Peyer's patch (tissue), 4 donors: Measurements from ENCODE around the gene PRSS23. TPM values are rescaled to one million over a fixed set of nuclear protein-coding genes. Genes with fewer than 3 reads are reported as not detected.

Experiments
- DNase-seq, 3 donors: peaks; one replicate each; pipeline ENCODE4 v3.0.0-alpha.2; 2017 to 2019
- H3K27ac ChIP-seq, 4 donors: fragments of 200-600 bp; sonication (generic); one replicate each; pipeline ENCODE4 v1.5.1; 2016 to 2019
- H3K27me3 ChIP-seq, 2 donors: fragments of 200-600 bp; sonication (generic); one replicate each; pipeline ENCODE4 v1.5.1; 2019
- H3K36me3 ChIP-seq, 3 donors: fragments of 200-600 bp; sonication (generic); one replicate each; pipeline ENCODE4 v1.5.1; 2016 to 2019
- H3K4me1 ChIP-seq, 4 donors: fragments of 200-600 bp; sonication (generic); one replicate each; pipeline ENCODE4 v1.5.1; 2016 to 2019
- H3K4me3 ChIP-seq, 4 donors: fragments of 200-600 bp; sonication (generic); 1 replicate in 3 of 4; 2 replicates in 1 of 4; pipeline ENCODE4 v1.5.1; 2016 to 2019; ENCODE audit warnings: mild to moderate bottlenecking in 1 of 4
- H3K9me3 ChIP-seq, 4 donors: fragments of 200-600 bp; sonication (generic); one replicate each; pipeline ENCODE4 v1.5.1; 2016 to 2019; ENCODE audit warnings: mild to moderate bottlenecking in 1 of 4
- CTCF ChIP-seq, 6 experiments: fragments of 450-650 bp in 4 of 6; fragments of 200-600 bp in 2 of 6; sonication (generic) in 1 of 6; IDR thresholded peaks; one replicate each; pipeline ENCODE4 v1.5.1; 2017 to 2019; ENCODE audit warnings: antibody characterized with exemption in 6 of 6, mild to moderate bottlenecking in 3 of 6, moderate library complexity in 1 of 6
- POLR2A ChIP-seq, 2 donors: fragments of 450-650 bp; IDR thresholded peaks; one replicate each; pipeline ENCODE4 v1.5.1; 2017; ENCODE audit warnings: antibody characterized with exemption in 2 of 2, mild to moderate bottlenecking in 2 of 2, moderate library complexity in 2 of 2
- total RNA-seq, 4 donors: library from RNA; depleted of rRNA; stranded (reverse); fragments of >200 nt; gene quantifications; one replicate each; pipeline ENCODE4 v1.1.0, GENCODE V29; 2016

The PRSS23 gene
- total RNA-seq, 4 donors from 2014 or later, result 4.6 to 12.0 (median 8.5) TPM

- no peak for TF ChIP-seq POLR2A (IDR thresholded peaks at IDR 0.05)
- no peak for TF ChIP-seq CTCF (IDR thresholded peaks at IDR 0.05)
- no peak for DNase-seq
- Histone ChIP-seq H3K27me3 (no peaks in the 10 kb centered on the region), H3K36me3 (no peaks in the 10 kb centered on the region), H3K9me3 (no peaks in the 10 kb centered on the region), H3K4me3 (no peak overlapping the region), H3K4me1 (peaks cover 0 to 10% (median 0%) of the 10 kb centered on the region in 4 donors), H3K27ac (no peak overlapping the region)
Measured at GRCh38 chr11:86792150-86792549, 8.2 kb upstream of the PRSS23 start.

GRCh38 chr11:86793307-86793706, 7.0 kb upstream of the PRSS23 start:
- Histone ChIP-seq H3K4me3 (no peak overlapping the region), H3K27me3 (no peaks in the 10 kb centered on the region), H3K9me3 (no peaks in the 10 kb centered on the region), H3K27ac (no peak overlapping the region), H3K4me1 (no peaks in the 10 kb centered on the region), H3K36me3 (no peaks in the 10 kb centered on the region)
- no peak for DNase-seq
- TF ChIP-seq CTCF (IDR thresholded peaks at IDR 0.05), result no peak
- TF ChIP-seq POLR2A (IDR thresholded peaks at IDR 0.05), result no peak

- H3K4me1 ChIP-seq, result peaks cover 0 to 3% (median under 1%) of the 10 kb centered on the region in 4 donors
- no peak overlapping the region for H3K27ac ChIP-seq
- H3K9me3 ChIP-seq, result no peaks in the 10 kb centered on the region
- TF ChIP-seq POLR2A (IDR thresholded peaks at IDR 0.05), result no peak
- TF ChIP-seq CTCF (IDR thresholded peaks at IDR 0.05), result no peak
- H3K36me3 ChIP-seq, result no peaks in the 10 kb centered on the region
- no peaks in the 10 kb centered on the region for H3K27me3 ChIP-seq
- H3K4me3 ChIP-seq, result no peak overlapping the region
- no peak for DNase-seq
Measured at GRCh38 chr11:86795511-86795910, 4.8 kb upstream of the PRSS23 start.

- Histone ChIP-seq H3K4me1 (peaks cover 0 to 3% (median 1%) of the 10 kb centered on the region in 4 donors), H3K27me3 (no peaks in the 10 kb centered on the region), H3K36me3 (no peaks in the 10 kb centered on the region), H3K9me3 (no peaks in the 10 kb centered on the region), H3K4me3 (no peak overlapping the region), H3K27ac (no peak overlapping the region)
- no peak for TF ChIP-seq CTCF (IDR thresholded peaks at IDR 0.05)
- no peak for TF ChIP-seq POLR2A (IDR thresholded peaks at IDR 0.05)
- no peak for DNase-seq
Measured at GRCh38 chr11:86795949-86796348, 4.4 kb upstream of the PRSS23 start.

- TF ChIP-seq POLR2A (IDR thresholded peaks at IDR 0.05), result no peak
- no peak for TF ChIP-seq CTCF (IDR thresholded peaks at IDR 0.05)
- Histone ChIP-seq H3K27ac (no peak overlapping the region), H3K4me3 (no peak overlapping the region), H3K4me1 (peaks cover 0 to 3% (median 1%) of the 10 kb centered on the region in 4 donors), H3K9me3 (no peaks in the 10 kb centered on the region), H3K36me3 (no peaks in the 10 kb centered on the region), H3K27me3 (no peaks in the 10 kb centered on the region)
- DNase-seq, result no peak
Measured at GRCh38 chr11:86797133-86797532, 3.2 kb upstream of the PRSS23 start.

GRCh38 chr11:86798988-86799387, 1.4 kb upstream of the PRSS23 start:
- TF ChIP-seq POLR2A (IDR thresholded peaks at IDR 0.05) (no peak), CTCF (IDR thresholded peaks at IDR 0.05) (no peak)
- DNase-seq, result no peak

More at GRCh38 chr11:86798988-86799387, 1.4 kb upstream of the PRSS23 start:
- H3K4me3 ChIP-seq, result no peak overlapping the region
- H3K36me3 ChIP-seq, result no peaks in the 10 kb centered on the region
- no peaks in the 10 kb centered on the region for H3K27me3 ChIP-seq
- H3K27ac ChIP-seq, result no peak overlapping the region
- H3K9me3 ChIP-seq, result no peaks in the 10 kb centered on the region
- H3K4me1 ChIP-seq, result peaks cover 0 to 3% (median 1%) of the 10 kb centered on the region in 4 donors
